ENCODE measurements around the gene MEGF8. TPM values are rescaled to one million over a fixed set of nuclear protein-coding genes. Genes with fewer than 3 reads are reported as not detected.

Gene MEGF8
- total and polyA plus RNA-seq, 9 of the 15 experiments (the other 6 are each of a cell fraction or from before 2014, with no cell fraction given), result 0.28 to 13.1 (median 3.0) TPM

DNA sequence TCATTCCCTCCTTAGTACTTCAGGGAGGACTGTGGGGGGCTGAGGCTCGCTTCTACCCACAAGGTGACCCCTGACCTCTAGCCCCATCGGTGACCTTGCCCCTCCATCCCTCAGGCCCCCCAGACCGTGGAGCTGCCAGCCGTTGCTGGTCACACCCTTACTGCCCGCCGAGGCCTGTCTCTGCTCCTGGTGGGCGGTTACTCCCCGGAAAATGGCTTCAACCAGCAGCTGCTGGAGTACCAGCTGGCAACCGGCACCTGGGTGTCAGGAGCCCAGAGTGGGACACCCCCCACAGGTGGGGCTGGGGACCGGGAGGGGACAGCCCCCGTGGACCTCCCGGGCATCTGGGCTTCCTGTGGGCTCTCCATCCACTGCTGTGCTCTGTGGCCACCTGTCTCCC lies 31.9 kb downstream of the MEGF8 start:
- no peaks in the 10 kb centered on the region for H3K27me3 ChIP-seq (ENCODE audit: control insufficient read depth in 2 of 2, insufficient read depth in 2 of 2, low read length in 2 of 2)
- no peak overlapping the region for H2AFZ ChIP-seq (ENCODE audit: low read depth, low read length)
- POLR2A ChIA-PET, result no interaction called here
- peaks cover 0 to 29% of the 10 kb centered on the region in 2 experiments; a peak in 2 of 5 replicates for H3K4me1 ChIP-seq (replicated peaks in 1 of 2; ENCODE audit: control insufficient read depth in 2 of 2, insufficient read depth in 2 of 2, low read length in 2 of 2)
- DNase-seq (ENCODE audit: extremely low read depth in 1 of 4, low spot score in 3 of 4) (no peak), FAIRE-seq (no peak), ATAC-seq (no peak)
- no peaks in the 10 kb centered on the region for H3K9me3 ChIP-seq (replicated peaks; ENCODE audit: control insufficient read depth, insufficient read depth, low read depth, low read length)
- no TSS peak for BruUV-seq (replicated peaks)
- H3K27ac ChIP-seq (ENCODE audit: extremely low read depth, low read depth, low read length), result no peak overlapping the region
- no peaks in the 10 kb centered on the region for H4K20me1 ChIP-seq (replicated peaks; ENCODE audit: control insufficient read depth, insufficient read depth, low read length)
- H3K9ac ChIP-seq (ENCODE audit: insufficient read depth in 1 of 2, low read depth in 2 of 2, low read length in 2 of 2), result no peak overlapping the region; a peak in 1 of 4 replicates
- no peaks in the 10 kb centered on the region for H3K9me1 ChIP-seq (ENCODE audit: control insufficient read depth, insufficient read depth, low read length)
- CTCF ChIA-PET (ENCODE audit: low intra/inter-chr PET ratio), result no interaction called here
- H3K79me2 ChIP-seq (ENCODE audit: control insufficient read depth, insufficient read depth, low read length), result no peaks in the 10 kb centered on the region
- in situ Hi-C loops (cut with MboI), result no loop called here
- H3K4me3 ChIP-seq, result no peak overlapping the region
- peaks cover 4% of the 10 kb centered on the region; the same call in 1 of the 3 replicates for H3K36me3 ChIP-seq (ENCODE audit: control insufficient read depth, insufficient read depth, low read length)
- TF ChIP-seq, protein P1, sequence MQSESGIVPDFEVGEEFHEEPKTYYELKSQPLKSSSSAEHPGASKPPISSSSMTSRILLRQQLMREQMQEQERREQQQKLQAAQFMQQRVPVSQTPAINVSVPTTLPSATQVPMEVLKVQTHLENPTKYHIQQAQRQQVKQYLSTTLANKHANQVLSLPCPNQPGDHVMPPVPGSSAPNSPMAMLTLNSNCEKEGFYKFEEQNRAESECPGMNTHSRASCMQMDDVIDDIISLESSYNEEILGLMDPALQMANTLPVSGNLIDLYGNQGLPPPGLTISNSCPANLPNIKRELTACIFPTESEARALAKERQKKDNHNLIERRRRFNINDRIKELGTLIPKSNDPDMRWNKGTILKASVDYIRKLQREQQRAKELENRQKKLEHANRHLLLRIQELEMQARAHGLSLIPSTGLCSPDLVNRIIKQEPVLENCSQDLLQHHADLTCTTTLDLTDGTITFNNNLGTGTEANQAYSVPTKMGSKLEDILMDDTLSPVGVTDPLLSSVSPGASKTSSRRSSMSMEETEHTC (IDR thresholded peaks at IDR 0.05), result no peak
- TF ChIP-seq ESRRA (IDR thresholded peaks at IDR 0.05; ENCODE audit: borderline replicate concordance, low read depth), result no peak
- no peak for TF ChIP-seq MTA3 (IDR thresholded peaks at IDR 0.05; ENCODE audit: borderline replicate concordance)
- no peak for TF ChIP-seq TCF3 (CRISPR knock-in tag; IDR thresholded peaks at IDR 0.05)
- TF ChIP-seq ZNF324 (CRISPR knock-in tag; IDR thresholded peaks at IDR 0.05), result no peak
- no peak for TF ChIP-seq ETV5 (CRISPR knock-in tag; IDR thresholded peaks at IDR 0.05; ENCODE audit: low read depth)
- no peak for TF ChIP-seq KLF10 (CRISPR knock-in tag; IDR thresholded peaks at IDR 0.05)
- TF ChIP-seq, protein P2, sequence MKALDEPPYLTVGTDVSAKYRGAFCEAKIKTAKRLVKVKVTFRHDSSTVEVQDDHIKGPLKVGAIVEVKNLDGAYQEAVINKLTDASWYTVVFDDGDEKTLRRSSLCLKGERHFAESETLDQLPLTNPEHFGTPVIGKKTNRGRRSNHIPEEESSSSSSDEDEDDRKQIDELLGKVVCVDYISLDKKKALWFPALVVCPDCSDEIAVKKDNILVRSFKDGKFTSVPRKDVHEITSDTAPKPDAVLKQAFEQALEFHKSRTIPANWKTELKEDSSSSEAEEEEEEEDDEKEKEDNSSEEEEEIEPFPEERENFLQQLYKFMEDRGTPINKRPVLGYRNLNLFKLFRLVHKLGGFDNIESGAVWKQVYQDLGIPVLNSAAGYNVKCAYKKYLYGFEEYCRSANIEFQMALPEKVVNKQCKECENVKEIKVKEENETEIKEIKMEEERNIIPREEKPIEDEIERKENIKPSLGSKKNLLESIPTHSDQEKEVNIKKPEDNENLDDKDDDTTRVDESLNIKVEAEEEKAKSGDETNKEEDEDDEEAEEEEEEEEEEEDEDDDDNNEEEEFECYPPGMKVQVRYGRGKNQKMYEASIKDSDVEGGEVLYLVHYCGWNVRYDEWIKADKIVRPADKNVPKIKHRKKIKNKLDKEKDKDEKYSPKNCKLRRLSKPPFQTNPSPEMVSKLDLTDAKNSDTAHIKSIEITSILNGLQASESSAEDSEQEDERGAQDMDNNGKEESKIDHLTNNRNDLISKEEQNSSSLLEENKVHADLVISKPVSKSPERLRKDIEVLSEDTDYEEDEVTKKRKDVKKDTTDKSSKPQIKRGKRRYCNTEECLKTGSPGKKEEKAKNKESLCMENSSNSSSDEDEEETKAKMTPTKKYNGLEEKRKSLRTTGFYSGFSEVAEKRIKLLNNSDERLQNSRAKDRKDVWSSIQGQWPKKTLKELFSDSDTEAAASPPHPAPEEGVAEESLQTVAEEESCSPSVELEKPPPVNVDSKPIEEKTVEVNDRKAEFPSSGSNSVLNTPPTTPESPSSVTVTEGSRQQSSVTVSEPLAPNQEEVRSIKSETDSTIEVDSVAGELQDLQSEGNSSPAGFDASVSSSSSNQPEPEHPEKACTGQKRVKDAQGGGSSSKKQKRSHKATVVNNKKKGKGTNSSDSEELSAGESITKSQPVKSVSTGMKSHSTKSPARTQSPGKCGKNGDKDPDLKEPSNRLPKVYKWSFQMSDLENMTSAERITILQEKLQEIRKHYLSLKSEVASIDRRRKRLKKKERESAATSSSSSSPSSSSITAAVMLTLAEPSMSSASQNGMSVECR (CRISPR knock-in tag; IDR thresholded peaks at IDR 0.05), result no peak
- TF ChIP-seq, protein P3, sequence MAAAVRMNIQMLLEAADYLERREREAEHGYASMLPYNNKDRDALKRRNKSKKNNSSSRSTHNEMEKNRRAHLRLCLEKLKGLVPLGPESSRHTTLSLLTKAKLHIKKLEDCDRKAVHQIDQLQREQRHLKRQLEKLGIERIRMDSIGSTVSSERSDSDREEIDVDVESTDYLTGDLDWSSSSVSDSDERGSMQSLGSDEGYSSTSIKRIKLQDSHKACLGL (CRISPR knock-in tag; IDR thresholded peaks at IDR 0.05; ENCODE audit: borderline replicate concordance, poor library complexity, severe bottlenecking), result no peak
- no peak for TF ChIP-seq DACH1 (IDR thresholded peaks at IDR 0.05; ENCODE audit: partially characterized antibody)
- TF ChIP-seq XRCC4 (IDR thresholded peaks at IDR 0.05; ENCODE audit: extremely low read depth, insufficient read depth, insufficient read length), result no peak
- intact Hi-C loops (cut with micrococcal nuclease), result no loop called here
- 87% methylated on average over 8 of the region's 12 CpGs for WGBS (ENCODE audit: insufficient coverage, low coverage, missing lambda C conversion rate)
- no peak overlapping the region for H3K4me2 ChIP-seq (ENCODE audit: insufficient read depth, low read length)

All from K562 (cell line).